Neutrophil (primary cell): ENCODE results near the gene PSMB5.

Experiments used
- H3K27ac ChIP-seq: fragments of 200-600 bp; sonication (generic); 2 replicates; pipeline ENCODE4 v1.5.1; 2016; ENCODE audit warnings: mild to moderate bottlenecking, moderate library complexity
- H3K27me3 ChIP-seq: fragments of 200-600 bp; sonication (generic); 2 replicates; pipeline ENCODE4 v1.6.0; 2016; ENCODE audit warnings: mild to moderate bottlenecking
- H3K36me3 ChIP-seq: fragments of 200-600 bp; sonication (generic); 2 replicates; pipeline ENCODE4 v1.5.1; 2017
- H3K4me1 ChIP-seq, 2 experiments: fragments of 200-600 bp in 1 of 2; sonication (generic) in 1 of 2; 1 replicate in 1 of 2; 2 replicates in 1 of 2; pipeline versions ENCODE4 v1.5.1 to v1.6.1; 2013 to 2016; ENCODE audit warnings: low read depth in 1 of 2, low read length in 1 of 2, mild to moderate bottlenecking in 1 of 2, moderate library complexity in 1 of 2; ENCODE audit not compliant: control insufficient read depth in 1 of 2, insufficient read depth in 1 of 2
- H3K4me3 ChIP-seq, 2 experiments: fragments of 200-600 bp in 1 of 2; sonication (generic) in 1 of 2; 1 replicate in 1 of 2; 2 replicates in 1 of 2; pipeline ENCODE4 v1.5.1; 2013 to 2016; ENCODE audit warnings: low read depth in 1 of 2, low read length in 1 of 2, mild to moderate bottlenecking in 1 of 2, moderate library complexity in 1 of 2
- H3K9me3 ChIP-seq: fragments of 200-600 bp; sonication (generic); 2 replicates; pipeline ENCODE4 v1.5.1; 2016
- TF ChIP-seq, protein P1 (sequence below): fragments of 200-600 bp; sonication (generic); IDR thresholded peaks from 2 replicates; pipeline ENCODE4 v1.5.1; 2016; ENCODE audit warnings: antibody characterized with exemption

PSMB5 gene

DNA sequence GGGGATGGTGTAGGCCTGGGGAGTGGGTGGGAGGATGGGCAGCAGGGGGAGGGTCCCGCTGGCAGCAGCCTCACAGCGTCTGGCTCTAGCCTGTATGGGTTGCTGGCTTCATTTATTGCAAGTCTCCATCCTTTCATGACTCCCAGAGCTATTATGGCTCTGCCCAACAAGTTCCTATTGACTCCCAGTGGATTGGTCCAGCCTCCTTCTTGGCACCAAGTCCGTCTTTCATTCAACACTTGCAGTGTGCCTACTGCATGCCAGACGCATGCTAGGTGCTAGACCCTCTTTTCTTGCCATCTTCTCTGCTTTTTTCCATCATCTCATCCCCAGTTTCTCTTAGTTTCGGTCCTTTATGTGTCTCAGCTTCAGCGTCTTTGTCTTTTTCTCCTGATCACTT is 8.4 kb upstream of the PSMB5 start:
- H3K27ac ChIP-seq, result no peak overlapping the region
- H3K4me1 ChIP-seq, result no peaks in the 10 kb centered on the region
- H3K36me3 ChIP-seq, result no peaks in the 10 kb centered on the region
- TF ChIP-seq, protein P1, sequence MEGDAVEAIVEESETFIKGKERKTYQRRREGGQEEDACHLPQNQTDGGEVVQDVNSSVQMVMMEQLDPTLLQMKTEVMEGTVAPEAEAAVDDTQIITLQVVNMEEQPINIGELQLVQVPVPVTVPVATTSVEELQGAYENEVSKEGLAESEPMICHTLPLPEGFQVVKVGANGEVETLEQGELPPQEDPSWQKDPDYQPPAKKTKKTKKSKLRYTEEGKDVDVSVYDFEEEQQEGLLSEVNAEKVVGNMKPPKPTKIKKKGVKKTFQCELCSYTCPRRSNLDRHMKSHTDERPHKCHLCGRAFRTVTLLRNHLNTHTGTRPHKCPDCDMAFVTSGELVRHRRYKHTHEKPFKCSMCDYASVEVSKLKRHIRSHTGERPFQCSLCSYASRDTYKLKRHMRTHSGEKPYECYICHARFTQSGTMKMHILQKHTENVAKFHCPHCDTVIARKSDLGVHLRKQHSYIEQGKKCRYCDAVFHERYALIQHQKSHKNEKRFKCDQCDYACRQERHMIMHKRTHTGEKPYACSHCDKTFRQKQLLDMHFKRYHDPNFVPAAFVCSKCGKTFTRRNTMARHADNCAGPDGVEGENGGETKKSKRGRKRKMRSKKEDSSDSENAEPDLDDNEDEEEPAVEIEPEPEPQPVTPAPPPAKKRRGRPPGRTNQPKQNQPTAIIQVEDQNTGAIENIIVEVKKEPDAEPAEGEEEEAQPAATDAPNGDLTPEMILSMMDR, result no peak
- peaks cover 6% of the 10 kb centered on the region for H3K27me3 ChIP-seq
- no peak overlapping the region for H3K4me3 ChIP-seq
- no peaks in the 10 kb centered on the region for H3K9me3 ChIP-seq

DNA sequence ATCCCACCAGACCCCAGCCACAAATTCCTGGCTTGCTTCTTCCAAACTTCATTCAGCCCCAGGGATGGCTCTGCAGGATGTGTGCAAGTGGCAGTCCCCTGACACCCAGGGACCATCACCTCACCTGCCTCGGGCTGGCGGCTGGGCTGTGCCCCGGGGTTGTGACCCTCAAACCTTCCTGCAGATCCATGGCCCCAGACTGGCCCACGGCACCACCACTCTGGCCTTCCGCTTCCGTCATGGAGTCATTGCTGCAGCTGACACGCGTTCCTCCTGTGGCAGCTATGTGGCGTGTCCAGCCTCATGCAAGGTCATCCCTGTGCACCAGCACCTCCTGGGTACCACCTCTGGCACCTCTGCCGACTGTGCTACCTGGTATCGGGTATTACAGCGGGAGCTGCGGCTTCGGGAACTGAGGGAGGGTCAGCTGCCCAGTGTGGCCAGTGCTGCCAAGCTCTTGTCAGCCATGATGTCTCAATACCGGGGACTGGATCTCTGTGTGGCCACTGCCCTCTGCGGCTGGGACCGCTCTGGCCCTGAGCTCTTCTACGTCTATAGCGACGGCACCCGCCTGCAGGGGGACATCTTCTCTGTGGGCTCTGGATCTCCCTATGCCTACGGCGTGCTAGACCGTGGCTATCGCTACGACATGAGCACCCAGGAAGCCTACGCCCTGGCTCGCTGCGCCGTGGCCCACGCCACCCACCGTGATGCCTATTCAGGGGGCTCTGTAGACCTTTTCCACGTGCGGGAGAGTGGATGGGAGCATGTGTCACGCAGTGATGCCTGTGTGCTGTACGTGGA is 7.7 kb upstream of the PSMB5 start, which contains the start of gene PSMB11:
Gene PSMB11 (plus strand): TSS at position 51 of the 804 bp plus-strand sequence. CDS start 14 bp downstream, at position 65.
- H3K27ac ChIP-seq, result no peak within 1 kb of the TSS
- no peaks in the 10 kb centered on the region for H3K27me3 ChIP-seq
- H3K4me1 ChIP-seq, result no peaks in the 10 kb centered on the region
- no peaks in the 10 kb centered on the region for H3K9me3 ChIP-seq
- no peaks in the 10 kb centered on the region for H3K36me3 ChIP-seq
- TF ChIP-seq, protein P1, result no peak
- no peak within 1 kb of the TSS for H3K4me3 ChIP-seq

DNA sequence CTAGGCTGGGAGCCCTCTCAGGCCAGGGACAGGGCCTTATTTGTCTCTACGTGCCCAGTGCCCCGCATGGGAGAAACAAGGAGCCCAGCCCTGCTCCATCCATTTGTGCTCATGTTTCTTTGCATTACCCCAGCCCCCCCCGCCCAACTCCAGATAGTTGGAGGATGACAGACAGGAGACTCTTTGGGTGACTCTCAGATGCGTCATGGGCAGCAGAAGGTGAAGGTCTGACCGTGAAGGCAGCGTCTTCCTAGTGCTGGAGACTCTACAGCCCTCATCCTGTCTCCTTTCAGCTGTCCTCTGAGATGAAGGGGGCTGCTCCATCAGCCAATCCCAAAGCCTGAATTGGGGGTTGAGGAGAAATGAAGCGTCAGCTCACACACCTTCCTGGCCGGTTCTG is 7.0 kb upstream of the PSMB5 start:
- no peaks in the 10 kb centered on the region for H3K27me3 ChIP-seq
- no peaks in the 10 kb centered on the region for H3K36me3 ChIP-seq
- no peaks in the 10 kb centered on the region for H3K9me3 ChIP-seq
- TF ChIP-seq, protein P1, result no peak
- H3K4me3 ChIP-seq, result no peak overlapping the region
- H3K4me1 ChIP-seq, result no peaks in the 10 kb centered on the region
- H3K27ac ChIP-seq, result no peak overlapping the region

DNA sequence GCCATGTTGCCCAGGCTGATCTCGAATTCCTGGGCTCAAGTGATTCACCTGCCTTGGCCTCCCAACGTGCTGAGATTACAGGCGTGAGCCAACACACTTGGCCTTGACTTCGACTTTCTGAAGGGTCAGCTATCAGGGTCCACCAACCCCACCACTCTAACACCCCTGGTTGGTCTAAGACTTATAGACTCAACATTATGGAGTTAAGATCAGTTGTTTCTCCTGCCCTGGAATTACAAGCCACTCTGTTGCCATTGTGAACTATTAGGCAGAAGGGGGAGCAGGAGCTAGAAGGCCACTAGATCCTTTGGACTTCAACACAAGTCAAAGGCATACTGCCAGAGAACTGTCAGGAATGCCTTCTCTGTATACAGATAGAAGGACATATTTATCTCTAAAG is 5.4 kb upstream of the PSMB5 start:
- H3K9me3 ChIP-seq, result no peaks in the 10 kb centered on the region
- TF ChIP-seq, protein P1, result no peak
- H3K36me3 ChIP-seq, result no peaks in the 10 kb centered on the region
- no peak overlapping the region for H3K4me3 ChIP-seq
- peaks cover 4 to 5% of the 10 kb centered on the region in 2 experiments for H3K4me1 ChIP-seq
- H3K27ac ChIP-seq, result no peak overlapping the region
- H3K27me3 ChIP-seq, result no peaks in the 10 kb centered on the region

DNA sequence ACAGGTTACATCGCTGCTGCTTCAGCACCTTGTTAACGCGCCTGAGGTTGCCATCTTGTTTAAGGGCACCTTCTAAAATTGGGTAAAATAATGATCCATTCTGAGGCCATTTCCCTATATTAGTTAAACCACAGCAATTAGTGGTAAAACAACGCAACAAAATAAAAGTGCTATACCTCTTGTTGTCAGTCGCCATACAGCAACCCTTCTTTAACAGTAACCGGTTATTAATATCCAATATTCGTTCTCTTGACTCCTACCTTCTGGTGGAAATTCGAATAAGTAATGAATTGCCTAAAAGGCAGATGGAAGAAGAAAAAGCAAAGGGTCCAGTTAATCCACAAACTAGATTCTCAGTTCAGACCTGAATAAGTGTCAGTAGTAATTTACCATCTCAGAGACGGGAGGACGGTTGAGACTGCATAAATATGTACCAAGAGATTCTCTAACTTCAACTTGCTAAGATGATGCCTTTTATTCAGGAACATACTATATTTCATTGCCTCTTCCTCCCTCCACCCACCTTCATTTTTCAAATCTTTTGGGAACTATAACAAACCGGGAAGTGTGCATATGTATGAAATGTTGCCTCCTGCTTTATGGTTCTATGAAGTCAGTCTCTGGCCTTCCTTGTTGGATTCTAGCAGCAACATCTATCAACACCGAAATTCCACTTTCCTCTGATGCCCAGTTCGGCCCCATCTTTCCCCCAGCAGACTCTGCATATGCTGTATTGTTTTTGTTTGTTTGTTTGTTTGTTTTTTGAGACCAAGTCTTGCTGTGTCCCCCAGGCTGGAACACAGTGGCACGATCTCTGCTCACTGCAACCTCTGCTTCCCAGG is 824 bp upstream of the PSMB5 start:
- H3K27me3 ChIP-seq, result no peaks in the 10 kb centered on the region
- H3K4me3 ChIP-seq, result peak overlapping the region; percentile 77 to 93
- peaks cover 14 to 16% of the 10 kb centered on the region in 2 experiments for H3K4me1 ChIP-seq
- TF ChIP-seq, protein P1, result no peak
- H3K36me3 ChIP-seq, result peaks cover 9% of the 10 kb centered on the region
- H3K27ac ChIP-seq, result peak overlapping the region; percentile 86
- H3K9me3 ChIP-seq, result no peaks in the 10 kb centered on the region
